Brain microvascular endothelial cell (primary cell): ENCODE measurements around the gene PSME1.

Experiments used
- DNase-seq: peaks from one replicate; pipeline ENCODE4 v3.0.0-alpha.2; 2020
- H3K27ac ChIP-seq: fragments of 250-450 bp; sonication (Bioruptor Pico); 2 replicates; pipeline ENCODE4 v1.5.1; 2020; ENCODE audit warnings: mild to moderate bottlenecking, moderate library complexity
- H3K27me3 ChIP-seq: fragments of 250-450 bp; sonication (Bioruptor Pico); replicated peaks from 2 replicates; pipeline ENCODE4 v1.5.1; 2020; ENCODE audit warnings: mild to moderate bottlenecking
- H3K36me3 ChIP-seq: fragments of 250-450 bp; sonication (Bioruptor Pico); replicated peaks from 2 replicates; pipeline ENCODE4 v1.5.1; 2020; ENCODE audit warnings: mild to moderate bottlenecking
- H3K4me3 ChIP-seq: 2 replicates; pipeline ENCODE4 v1.5.1; 2011; ENCODE audit warnings: low read depth, mild to moderate bottlenecking, control low read depth, low read length, moderate library complexity
- CTCF ChIP-seq: IDR thresholded peaks from 2 replicates; pipeline ENCODE4 v1.5.1; 2011; ENCODE audit warnings: low read depth, mild to moderate bottlenecking, moderate library complexity, low read length, control low read depth, inconsistent platforms; ENCODE audit errors: missing control alignments
- in situ Hi-C: cut with HindIII; loops from 2 replicates; pipeline ENCODE4 v1.10.0; 2017; ENCODE audit warnings: low sequenced_read_pairs, low pct_ligation_motif_present

PSME1 gene

GRCh38 chr14:24165785-24166184, 29.8 kb downstream of the PSME1 start:
- H3K27ac ChIP-seq = no peak overlapping the region
- no peak for TF ChIP-seq CTCF
- no peak for DNase-seq
- no peaks in the 10 kb centered on the region for H3K27me3 ChIP-seq
- H3K36me3 ChIP-seq = peaks cover 51% of the 10 kb centered on the region
- H3K4me3 ChIP-seq = no peak overlapping the region
- in situ Hi-C loops = no loop called here

- TF ChIP-seq CTCF = no peak
- DNase-seq = no peak
- H3K4me3 ChIP-seq = no peak overlapping the region
- in situ Hi-C loops = no loop called here
- no peak overlapping the region for H3K27ac ChIP-seq
- H3K27me3 ChIP-seq = no peaks in the 10 kb centered on the region
- peaks cover 51% of the 10 kb centered on the region for H3K36me3 ChIP-seq
Measured at GRCh38 chr14:24167469-24168114, 31.6 kb downstream of the PSME1 start.

GRCh38 chr14:24171422-24172260, 35.6 kb downstream of the PSME1 start, which contains the start of gene REC8:
Gene REC8, plus strand, starts transcription at chr14:24172080. Its CDS starts 473 bp downstream, at chr14:24172553.
- Histone ChIP-seq H3K27ac (no peak within 1 kb of the TSS), H3K36me3 (peaks cover 16% of the 10 kb centered on the region)
- no peak for TF ChIP-seq CTCF

GRCh38 chr14:24172261-24172860, 36.4 kb downstream of the PSME1 start:
- no peak for DNase-seq
- no peaks in the 10 kb centered on the region for H3K27me3 ChIP-seq
- H3K36me3 ChIP-seq = peaks cover 16% of the 10 kb centered on the region
- H3K4me3 ChIP-seq = peak overlapping the region; percentile 64
- no peak for TF ChIP-seq CTCF
- no peak overlapping the region for H3K27ac ChIP-seq
- in situ Hi-C loops = no loop called here

More at GRCh38 chr14:24171422-24172260, 35.6 kb downstream of the PSME1 start, which contains the start of gene REC8:
- in situ Hi-C loops = no loop called here
- DNase-seq = peak; percentile 71
- no peaks in the 10 kb centered on the region for H3K27me3 ChIP-seq
- H3K4me3 ChIP-seq = peak within 1 kb of the TSS; percentile 64

GRCh38 chr14:24172871-24173281, 36.9 kb downstream of the PSME1 start:
- peaks cover 14% of the 10 kb centered on the region for H3K36me3 ChIP-seq
- in situ Hi-C loops = no loop called here
- TF ChIP-seq CTCF = no peak
- peak overlapping the region; percentile 64 for H3K4me3 ChIP-seq
- H3K27ac ChIP-seq = no peak overlapping the region
- no peaks in the 10 kb centered on the region for H3K27me3 ChIP-seq
- DNase-seq = no peak
